ENCODE measurements around the gene STPG3. TPM values are rescaled to one million over a fixed set of nuclear protein-coding genes. Genes with fewer than 3 reads are reported as not detected.
A peak's percentile ranks its signal among the peaks of the same experiment; 100 is the strongest.

The STPG3 gene
- total and polyA plus RNA-seq, 2 of the 13 experiments (the other 11 are each of a cell fraction or from before 2014, with no cell fraction given) = not detected

GRCh38 chr9:137217276-137218211 is 33.5 kb upstream of the STPG3 start (continued):
- TF ChIP-seq, protein P1, sequence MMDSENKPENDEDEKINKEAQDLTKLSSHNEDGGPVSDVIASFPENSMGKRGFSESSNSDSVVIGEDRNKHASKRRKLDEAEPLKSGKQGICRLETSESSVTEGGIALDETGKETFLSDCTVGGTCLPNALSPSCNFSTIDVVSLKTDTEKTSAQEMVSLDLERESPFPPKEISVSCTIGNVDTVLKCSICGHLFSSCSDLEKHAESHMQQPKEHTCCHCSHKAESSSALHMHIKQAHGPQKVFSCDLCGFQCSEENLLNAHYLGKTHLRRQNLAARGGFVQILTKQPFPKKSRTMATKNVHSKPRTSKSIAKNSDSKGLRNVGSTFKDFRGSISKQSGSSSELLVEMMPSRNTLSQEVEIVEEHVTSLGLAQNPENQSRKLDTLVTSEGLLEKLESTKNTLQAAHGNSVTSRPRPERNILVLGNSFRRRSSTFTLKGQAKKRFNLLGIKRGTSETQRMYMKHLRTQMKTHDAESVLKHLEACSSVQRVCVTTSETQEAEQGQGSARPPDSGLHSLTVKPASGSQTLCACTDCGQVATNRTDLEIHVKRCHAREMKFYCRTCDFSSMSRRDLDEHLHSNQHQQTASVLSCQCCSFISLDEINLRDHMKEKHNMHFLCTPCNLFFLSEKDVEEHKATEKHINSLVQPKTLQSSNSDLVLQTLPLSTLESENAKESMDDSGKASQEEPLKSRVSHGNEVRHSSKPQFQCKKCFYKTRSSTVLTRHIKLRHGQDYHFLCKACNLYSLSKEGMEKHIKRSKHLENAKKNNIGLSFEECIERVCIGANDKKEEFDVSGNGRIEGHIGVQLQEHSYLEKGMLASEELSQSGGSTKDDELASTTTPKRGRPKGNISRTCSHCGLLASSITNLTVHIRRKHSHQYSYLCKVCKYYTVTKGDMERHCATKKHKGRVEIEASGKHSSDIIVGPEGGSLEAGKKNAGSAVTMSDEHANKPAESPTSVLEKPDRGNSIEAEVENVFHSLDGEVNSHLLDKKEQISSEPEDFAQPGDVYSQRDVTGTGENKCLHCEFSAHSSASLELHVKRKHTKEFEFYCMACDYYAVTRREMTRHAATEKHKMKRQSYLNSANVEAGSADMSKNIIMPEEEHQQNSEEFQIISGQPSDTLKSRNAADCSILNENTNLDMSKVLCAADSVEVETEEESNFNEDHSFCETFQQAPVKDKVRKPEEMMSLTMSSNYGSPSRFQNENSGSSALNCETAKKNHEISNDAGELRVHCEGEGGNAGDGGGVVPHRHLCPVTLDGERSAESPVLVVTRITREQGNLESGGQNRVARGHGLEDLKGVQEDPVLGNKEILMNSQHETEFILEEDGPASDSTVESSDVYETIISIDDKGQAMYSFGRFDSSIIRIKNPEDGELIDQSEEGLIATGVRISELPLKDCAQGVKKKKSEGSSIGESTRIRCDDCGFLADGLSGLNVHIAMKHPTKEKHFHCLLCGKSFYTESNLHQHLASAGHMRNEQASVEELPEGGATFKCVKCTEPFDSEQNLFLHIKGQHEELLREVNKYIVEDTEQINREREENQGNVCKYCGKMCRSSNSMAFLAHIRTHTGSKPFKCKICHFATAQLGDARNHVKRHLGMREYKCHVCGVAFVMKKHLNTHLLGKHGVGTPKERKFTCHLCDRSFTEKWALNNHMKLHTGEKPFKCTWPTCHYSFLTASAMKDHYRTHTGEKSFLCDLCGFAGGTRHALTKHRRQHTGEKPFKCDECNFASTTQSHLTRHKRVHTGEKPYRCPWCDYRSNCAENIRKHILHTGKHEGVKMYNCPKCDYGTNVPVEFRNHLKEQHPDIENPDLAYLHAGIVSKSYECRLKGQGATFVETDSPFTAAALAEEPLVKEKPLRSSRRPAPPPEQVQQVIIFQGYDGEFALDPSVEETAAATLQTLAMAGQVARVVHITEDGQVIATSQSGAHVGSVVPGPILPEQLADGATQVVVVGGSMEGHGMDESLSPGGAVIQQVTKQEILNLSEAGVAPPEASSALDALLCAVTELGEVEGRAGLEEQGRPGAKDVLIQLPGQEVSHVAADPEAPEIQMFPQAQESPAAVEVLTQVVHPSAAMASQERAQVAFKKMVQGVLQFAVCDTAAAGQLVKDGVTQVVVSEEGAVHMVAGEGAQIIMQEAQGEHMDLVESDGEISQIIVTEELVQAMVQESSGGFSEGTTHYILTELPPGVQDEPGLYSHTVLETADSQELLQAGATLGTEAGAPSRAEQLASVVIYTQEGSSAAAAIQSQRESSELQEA (CRISPR knock-in tag; IDR thresholded peaks at IDR 0.05; ENCODE audit: not compliant biosample characterization) = no peak
- TF ChIP-seq ZNF430 (CRISPR knock-in tag; IDR thresholded peaks at IDR 0.05) = no peak; the same call in 1 of the 2 replicates
- TF ChIP-seq MED1 (CRISPR knock-in tag; IDR thresholded peaks at IDR 0.05) = no peak; the same call in 1 of the 2 replicates
- TF ChIP-seq HIVEP1 (CRISPR knock-in tag; IDR thresholded peaks at IDR 0.05) = no peak; the same call in 1 of the 2 replicates
- TF ChIP-seq TEAD2 (CRISPR knock-in tag; IDR thresholded peaks at IDR 0.05) = no peak
- TF ChIP-seq CBX5 (CRISPR knock-in tag; IDR thresholded peaks at IDR 0.05; ENCODE audit: borderline replicate concordance) = no peak
- TF ChIP-seq ZNF337 (CRISPR knock-in tag; IDR thresholded peaks at IDR 0.05; ENCODE audit: borderline replicate concordance, low read depth) = peak; percentile 73; the same call in 1 of the 2 replicates
- no peak for TF ChIP-seq ESRRA (CRISPR knock-in tag; IDR thresholded peaks at IDR 0.05; ENCODE audit: low read depth)
- TF ChIP-seq ZKSCAN5 (CRISPR knock-in tag; IDR thresholded peaks at IDR 0.05) = no peak
- no peak for TF ChIP-seq SP1 (IDR thresholded peaks at IDR 0.05)
- peak; percentile 87 for TF ChIP-seq SP1 (CRISPR knock-in tag; IDR thresholded peaks at IDR 0.05)
- TF ChIP-seq KDM3A (CRISPR knock-in tag; IDR thresholded peaks at IDR 0.05; ENCODE audit: low read depth) = no peak
- TF ChIP-seq, protein P2, sequence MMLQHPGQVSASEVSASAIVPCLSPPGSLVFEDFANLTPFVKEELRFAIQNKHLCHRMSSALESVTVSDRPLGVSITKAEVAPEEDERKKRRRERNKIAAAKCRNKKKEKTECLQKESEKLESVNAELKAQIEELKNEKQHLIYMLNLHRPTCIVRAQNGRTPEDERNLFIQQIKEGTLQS (CRISPR knock-in tag; IDR thresholded peaks at IDR 0.05) = no peak
- TF ChIP-seq ZFP36L1 (CRISPR knock-in tag; IDR thresholded peaks at IDR 0.05) = no peak
- TF ChIP-seq NFIC (IDR thresholded peaks at IDR 0.05; ENCODE audit: low read length) = no peak
- no peak for TF ChIP-seq IRF9 (CRISPR knock-in tag; IDR thresholded peaks at IDR 0.05; ENCODE audit: borderline replicate concordance)
- no peak for TF ChIP-seq PRDM4 (CRISPR knock-in tag; IDR thresholded peaks at IDR 0.05; ENCODE audit: borderline replicate concordance)

Measured in HepG2 (cell line).